Fibroblast of peridontal ligament (primary cell): ENCODE data around the gene LRRC8E.
A peak's percentile ranks its signal among the peaks of the same experiment; 100 is the strongest.
"Not testable (repeated sequence)": the region's sequence is repeated elsewhere in the genome, so short reads cannot be mapped to it uniquely, and the experiment has no call there.

ENCODE experiments used
- DNase-seq: peaks from one replicate; pipeline ENCODE4 v3.0.0-alpha.2; 2010; ENCODE audit errors: extremely low read depth

The LRRC8E gene

GRCh38 chr19:7908742-7909461 lies 20.6 kb downstream of the LRRC8E start:
- no peak for DNase-seq

GRCh38 chr19:7909471-7910067 lies 21.3 kb downstream of the LRRC8E start:
- no peak for DNase-seq

DNA sequence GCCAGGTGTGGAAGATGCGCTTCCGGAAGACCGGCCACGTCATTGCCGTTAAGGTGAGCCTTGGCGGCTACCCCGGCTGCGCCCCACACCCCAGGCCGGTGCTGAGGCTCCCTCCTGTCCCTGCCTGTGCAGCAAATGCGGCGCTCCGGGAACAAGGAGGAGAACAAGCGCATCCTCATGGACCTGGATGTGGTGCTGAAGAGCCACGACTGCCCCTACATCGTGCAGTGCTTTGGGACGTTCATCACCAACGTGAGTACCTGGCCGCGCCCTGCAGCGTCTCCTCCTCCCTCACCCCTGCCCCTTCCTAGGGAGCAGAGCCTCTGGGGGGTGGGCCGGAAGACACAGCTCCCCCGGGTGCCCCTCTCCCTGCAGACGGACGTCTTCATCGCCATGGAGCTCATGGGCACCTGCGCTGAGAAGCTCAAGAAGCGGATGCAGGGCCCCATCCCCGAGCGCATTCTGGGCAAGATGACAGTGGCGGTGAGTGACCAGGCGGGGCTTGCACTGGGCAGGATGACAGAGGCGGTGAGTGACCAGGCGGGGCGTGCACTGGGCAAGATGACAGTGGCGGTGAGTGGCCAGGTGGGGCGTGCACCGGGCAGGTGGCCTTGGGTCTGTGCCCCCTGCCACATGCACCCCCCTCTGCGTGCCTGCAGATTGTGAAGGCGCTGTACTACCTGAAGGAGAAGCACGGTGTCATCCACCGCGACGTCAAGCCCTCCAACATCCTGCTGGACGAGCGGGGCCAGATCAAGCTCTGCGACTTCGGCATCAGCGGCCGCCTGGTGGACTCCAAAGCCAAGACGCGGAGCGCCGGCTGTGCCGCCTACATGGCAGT lies 22.2 kb downstream of the LRRC8E start:
- DNase-seq: no peak

DNA sequence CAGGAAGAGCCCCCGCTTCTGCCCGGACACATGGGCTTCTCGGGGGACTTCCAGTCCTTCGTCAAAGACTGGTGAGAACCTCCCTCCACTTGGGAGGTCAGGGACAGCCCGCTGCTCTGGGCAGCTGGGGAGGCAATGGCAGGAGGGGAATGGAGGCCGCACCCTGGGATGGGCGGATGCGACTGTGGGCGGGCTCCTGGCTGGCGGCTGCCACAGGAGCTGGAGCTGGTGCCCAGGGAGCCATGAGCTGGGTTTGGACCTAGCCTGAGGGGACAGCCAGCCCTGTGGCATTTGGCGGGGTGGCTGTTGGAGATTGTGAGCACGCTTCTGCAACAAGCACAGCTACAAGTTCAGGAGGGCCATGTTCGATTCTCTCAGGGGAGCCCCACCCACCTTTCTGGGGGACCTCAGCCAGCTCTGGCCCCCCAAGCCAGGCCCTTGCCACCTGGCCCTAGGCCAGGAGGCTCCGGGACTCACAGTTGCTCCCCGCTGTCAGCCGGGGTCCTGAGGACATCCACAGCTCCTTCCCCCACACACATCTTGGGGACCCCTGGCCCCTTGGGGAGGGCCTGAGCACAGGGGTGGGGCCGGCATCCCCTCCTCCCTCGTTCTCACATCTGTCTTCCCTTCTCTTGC lies 23.3 kb downstream of the LRRC8E start:
- no peak for DNase-seq

DNA sequence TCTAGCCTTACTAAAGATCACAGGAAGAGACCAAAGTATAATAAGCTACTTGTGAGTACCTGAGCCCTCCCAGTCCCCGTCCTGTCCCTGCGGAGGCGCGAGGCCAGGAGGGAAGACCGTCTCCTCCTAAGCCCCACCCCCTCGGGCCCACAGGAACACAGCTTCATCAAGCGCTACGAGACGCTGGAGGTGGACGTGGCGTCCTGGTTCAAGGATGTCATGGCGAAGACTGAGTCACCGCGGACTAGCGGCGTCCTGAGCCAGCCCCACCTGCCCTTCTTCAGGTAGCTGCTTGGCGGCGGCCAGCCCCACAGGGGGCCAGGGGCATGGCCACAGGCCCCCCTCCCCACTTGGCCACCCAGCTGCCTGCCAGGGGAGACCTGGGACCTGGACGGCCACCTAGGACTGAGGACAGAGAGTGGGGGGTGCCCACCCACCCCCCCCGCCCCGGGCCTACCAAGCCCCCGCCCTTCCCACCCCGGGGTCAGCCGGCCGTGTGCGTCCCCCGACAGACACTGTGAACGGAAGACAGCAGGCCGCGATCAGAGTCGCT lies 23.9 kb downstream of the LRRC8E start:
- DNase-seq: no peak

GRCh38 chr19:7912697-7913564 lies 24.6 kb downstream of the LRRC8E start:
- DNase-seq: no peak

DNA sequence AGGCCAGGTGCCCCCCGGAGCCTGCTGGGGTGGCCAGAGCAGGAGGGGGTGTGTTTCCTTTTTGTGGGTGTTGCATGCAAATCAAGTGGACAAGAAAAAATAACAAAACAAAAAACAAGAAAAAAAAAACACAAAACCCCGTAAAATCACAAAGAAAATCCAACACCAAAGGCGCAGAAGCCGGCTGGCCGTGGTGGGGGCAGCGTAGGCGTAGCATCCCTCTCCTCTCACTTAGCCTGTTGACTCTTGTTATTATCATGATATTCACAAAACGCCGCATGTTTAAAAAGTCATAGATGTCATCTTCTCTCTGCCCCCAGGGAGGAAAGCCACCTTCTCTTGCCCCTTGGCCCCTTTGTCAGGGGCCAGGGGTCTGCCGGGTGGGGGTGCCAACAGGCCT lies 25.3 kb downstream of the LRRC8E start:
- no peak for DNase-seq

- no peak for DNase-seq
Observed at GRCh38 chr19:7914099-7914498, 25.8 kb downstream of the LRRC8E start.

DNA sequence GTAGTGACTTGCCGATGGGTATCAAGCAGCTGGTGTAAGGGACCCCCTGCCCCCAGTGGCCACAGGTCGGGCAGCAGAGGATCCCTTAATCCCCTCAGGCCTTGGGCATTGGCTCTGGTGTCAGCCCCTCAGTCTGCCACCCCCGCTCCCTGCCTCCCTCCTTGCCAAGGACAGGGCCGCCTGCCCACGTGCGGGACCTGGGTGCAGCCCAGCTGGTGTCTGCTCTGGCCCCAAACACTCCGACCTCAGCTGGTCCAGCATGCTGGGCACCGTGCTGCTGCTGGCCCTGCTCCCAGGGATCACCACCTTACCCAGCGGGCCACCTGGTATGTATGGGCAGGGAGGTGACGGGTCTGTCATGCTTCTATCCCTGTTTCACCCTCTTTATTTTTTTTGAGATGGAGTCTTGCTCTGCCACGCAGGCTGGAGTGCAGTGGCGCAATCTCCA lies 26.3 kb downstream of the LRRC8E start, which contains the start of gene TGFBR3L:
TSS of gene TGFBR3L (plus strand) at position 233 of the 448 bp plus-strand sequence.
- DNase-seq: no peak

DNA sequence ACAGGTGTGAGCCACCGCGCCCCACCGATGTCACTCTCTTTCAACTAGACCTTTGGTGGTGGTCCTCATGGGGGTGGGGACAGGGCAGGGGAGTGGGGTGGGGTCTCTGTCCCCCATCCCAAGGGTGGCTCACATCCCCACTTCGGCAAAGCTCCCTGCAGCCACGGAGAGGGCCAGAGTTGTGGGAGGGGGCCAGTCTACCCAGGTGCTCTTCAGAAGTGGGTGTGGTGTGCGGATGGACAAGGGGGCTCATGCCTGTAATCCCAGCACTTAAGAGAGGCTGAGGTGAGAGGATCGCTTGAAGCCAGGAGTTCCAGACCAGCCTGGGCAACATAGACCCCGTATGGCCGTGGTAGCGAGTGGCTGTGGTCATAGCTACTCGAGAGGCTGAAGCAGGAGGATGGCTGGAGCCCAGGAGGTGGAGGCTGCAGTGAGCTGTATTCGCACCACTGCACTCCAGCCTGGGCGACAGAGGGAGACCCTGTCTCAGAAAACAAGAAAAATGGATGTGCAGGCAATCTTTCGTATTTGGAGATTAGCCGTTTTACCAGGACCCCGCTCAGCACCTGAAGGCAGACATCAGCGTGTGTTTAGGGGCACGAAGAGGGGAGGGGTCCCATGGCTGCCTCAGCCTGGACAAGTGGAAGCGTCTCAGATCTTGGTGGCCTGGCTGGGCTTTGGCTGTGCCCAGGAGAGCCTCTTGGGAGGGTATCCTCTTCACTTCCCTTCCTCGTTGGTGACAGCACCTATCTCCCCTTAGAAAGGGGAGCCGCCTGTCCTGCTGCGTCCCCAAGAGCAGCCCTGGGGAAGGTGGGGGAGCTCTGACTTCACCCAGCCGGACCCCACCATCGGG lies 27.2 kb downstream of the LRRC8E start:
- DNase-seq: no peak

DNA sequence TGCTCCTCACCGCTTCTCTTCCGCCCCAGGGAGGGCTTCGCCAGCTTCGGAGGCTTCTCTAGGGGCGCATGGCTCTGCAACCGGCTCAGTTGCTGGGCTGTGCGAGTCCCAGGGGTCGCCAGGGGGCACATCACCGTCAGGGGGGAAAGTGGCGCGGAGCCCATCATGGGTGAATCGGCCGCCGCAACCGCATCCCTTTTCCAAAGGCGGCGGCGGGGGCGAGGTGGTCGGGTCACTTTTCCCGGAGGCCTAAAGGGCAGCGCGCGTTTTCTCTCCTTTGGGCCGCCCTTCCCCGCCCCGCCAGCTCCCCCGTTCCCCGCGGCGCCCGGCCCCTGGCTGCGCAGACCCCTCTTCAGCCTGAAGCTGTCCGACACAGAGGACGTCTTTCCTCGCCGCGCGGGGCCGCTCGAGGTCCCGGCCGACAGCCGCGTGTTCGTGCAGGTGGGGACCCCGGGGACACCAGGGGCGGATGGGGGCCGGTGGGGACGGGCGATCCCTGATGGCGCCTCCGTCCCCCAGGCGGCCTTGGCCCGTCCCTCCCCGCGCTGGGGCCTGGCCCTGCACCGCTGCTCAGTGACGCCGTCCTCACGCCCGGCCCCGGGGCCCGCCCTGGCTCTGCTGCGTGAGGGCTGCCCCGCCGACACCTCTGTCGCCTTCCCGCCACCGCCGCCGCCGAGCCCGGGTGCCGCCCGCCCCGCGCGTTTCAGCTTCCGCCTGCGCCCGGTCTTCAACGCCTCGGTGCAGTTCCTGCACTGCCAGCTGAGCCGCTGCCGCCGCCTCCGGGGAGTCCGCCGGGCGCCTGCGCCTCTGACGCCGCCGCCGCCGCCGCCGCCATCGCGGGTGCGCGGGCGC lies 28.0 kb downstream of the LRRC8E start:
- no peak for DNase-seq

DNA sequence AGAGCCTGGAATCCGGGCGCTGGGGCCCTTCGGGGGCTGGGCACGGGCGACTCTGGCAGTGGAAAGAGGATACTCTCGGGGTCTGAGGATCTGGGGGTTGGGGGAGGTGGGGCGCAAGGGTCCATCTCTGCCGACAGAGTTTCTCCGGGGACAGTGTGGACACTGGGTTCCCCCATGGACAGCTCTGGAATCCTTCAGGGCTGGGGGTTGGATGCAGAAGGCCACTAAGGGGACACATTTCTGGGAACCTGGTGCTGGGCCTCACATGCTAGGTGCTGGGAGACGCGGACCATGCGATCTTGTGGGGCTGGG lies 28.6 kb downstream of the LRRC8E start:
- DNase-seq: no peak

- DNase-seq: peak; percentile 40
Observed at GRCh38 chr19:7917267-7918061, 29.2 kb downstream of the LRRC8E start.

- not testable (repeated sequence) for DNase-seq
Observed at GRCh38 chr19:7918062-7918614, 29.8 kb downstream of the LRRC8E start.

GRCh38 chr19:7918615-7919421 lies 30.5 kb downstream of the LRRC8E start:
- DNase-seq: no peak

DNA sequence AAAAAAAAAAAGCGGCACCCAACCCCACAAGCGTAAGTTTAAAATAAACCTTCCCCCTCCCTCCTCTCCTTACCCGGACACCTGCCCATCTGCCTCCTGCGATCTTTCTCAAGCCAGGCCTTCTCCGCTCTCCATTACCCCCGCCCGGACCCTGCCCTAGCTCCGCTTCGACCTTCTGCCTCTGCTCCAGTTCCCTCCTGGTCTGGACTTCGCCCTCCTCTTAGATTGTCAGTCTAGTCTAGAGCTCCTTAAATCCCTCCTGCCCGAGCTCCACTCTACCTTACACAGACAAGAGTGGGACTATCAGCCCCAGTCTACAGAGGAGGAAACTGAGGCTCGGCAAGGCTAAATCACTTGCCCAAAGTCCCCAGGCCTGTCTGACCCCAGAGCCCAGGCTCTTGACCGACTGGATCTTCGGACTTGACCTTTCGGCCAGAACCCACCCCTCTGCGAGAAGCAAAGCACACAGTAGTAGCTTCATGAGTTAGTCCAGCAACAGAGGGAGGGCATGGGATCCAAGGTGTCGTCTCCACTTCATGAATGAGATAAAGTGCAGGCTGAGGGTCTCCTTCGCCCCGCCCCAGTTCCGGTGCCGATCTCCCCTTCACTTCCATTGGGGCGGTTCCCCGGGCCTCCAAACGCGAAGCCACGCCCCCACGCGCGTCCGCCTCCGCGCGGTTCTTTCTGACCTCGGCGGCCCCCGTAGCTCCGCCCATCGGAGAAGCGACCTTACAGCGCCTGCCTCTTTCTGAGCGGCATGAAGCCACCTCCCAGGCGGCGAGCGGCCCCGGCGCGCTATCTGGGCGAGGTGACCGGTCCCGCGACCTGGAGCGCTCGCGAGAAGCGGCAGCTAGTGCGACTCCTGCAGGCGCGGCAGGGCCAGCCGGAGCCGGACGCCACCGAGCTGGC lies 31.6 kb downstream of the LRRC8E start, which contains the start of gene SNAPC2:
TSS of gene SNAPC2 (plus strand) at position 729 of the 909 bp plus-strand sequence. CDS start at position 758, 29 bp downstream.
- DNase-seq: peak; percentile 92
